GM23338 (cell line): Measurements from ENCODE around the gene TUB. TPM values are rescaled to one million over a fixed set of nuclear protein-coding genes. Genes with fewer than 3 reads are reported as not detected.

Source experiments
- ATAC-seq: fragments of 200-7000 bp; cut with Tn5 transposase; 3 replicates; pipeline ENCODE4 v1.9.1; 2020
- DNase-seq: peaks from one replicate; pipeline ENCODE4 v3.0.0-alpha.2; 2015; ENCODE audit warnings: low spot score
- H2AFZ ChIP-seq: fragments of 200-600 bp; sonication (generic); 2 replicates; pipeline ENCODE4 v1.8.0; 2016; ENCODE audit warnings: antibody characterized with exemption, mild to moderate bottlenecking, moderate library complexity
- H3F3A ChIP-seq: fragments of 200-600 bp; sonication (generic); replicated peaks from 2 replicates; pipeline ENCODE4 v1.8.0; 2017; ENCODE audit warnings: antibody characterized with exemption, mixed run types, low read depth
- H3K27ac ChIP-seq: fragments of 200-600 bp; sonication (generic); 2 replicates; pipeline ENCODE4 v1.6.1; 2016; ENCODE audit warnings: low read depth
- H3K27me3 ChIP-seq: fragments of 200-600 bp; sonication (generic); 2 replicates; pipeline ENCODE4 v1.8.0; 2016; ENCODE audit warnings: mild to moderate bottlenecking, mixed run types, moderate library complexity; ENCODE audit not compliant: insufficient read depth
- H3K36me3 ChIP-seq: fragments of 200-600 bp; sonication (generic); 2 replicates; pipeline ENCODE4 v1.8.0; 2016; ENCODE audit warnings: mild to moderate bottlenecking; ENCODE audit not compliant: insufficient read depth
- H3K4me1 ChIP-seq: fragments of 200-600 bp; sonication (generic); 2 replicates; pipeline ENCODE4 v1.8.0; 2016; ENCODE audit warnings: mild to moderate bottlenecking, moderate library complexity; ENCODE audit not compliant: insufficient read depth
- H3K4me2 ChIP-seq: fragments of 200-600 bp; sonication (generic); 2 replicates; pipeline ENCODE4 v1.7.1; 2017; ENCODE audit warnings: mixed run types
- H3K4me3 ChIP-seq: fragments of 200-600 bp; sonication (generic); 2 replicates; pipeline ENCODE4 v1.6.1; 2016; ENCODE audit warnings: mixed run types
- H3K79me2 ChIP-seq: fragments of 200-600 bp; sonication (generic); replicated peaks from 2 replicates; pipeline ENCODE4 v1.8.0; 2017; ENCODE audit warnings: mild to moderate bottlenecking; ENCODE audit not compliant: insufficient read depth
- H3K9me2 ChIP-seq: fragments of 200-600 bp; sonication (generic); 2 replicates; pipeline ENCODE4 v1.8.0; 2017; ENCODE audit not compliant: insufficient read depth
- H4K20me1 ChIP-seq: fragments of 200-600 bp; sonication (generic); replicated peaks from 2 replicates; pipeline ENCODE4 v1.8.0; 2017; ENCODE audit warnings: mild to moderate bottlenecking; ENCODE audit not compliant: insufficient read depth
- H3K27ac Mint-ChIP-seq: 2 replicates; pipeline ENCODE4 v1.8.0; 2020; ENCODE audit warnings: inconsistent platforms, mild to moderate bottlenecking, moderate library complexity, mixed read lengths
- H3K27me3 Mint-ChIP-seq: 3 replicates; pipeline ENCODE4 v1.8.0; 2022; ENCODE audit warnings: low read depth, mild to moderate bottlenecking, moderate library complexity, mixed read lengths, inconsistent platforms; ENCODE audit not compliant: insufficient read depth, poor library complexity
- H3K36me3 Mint-ChIP-seq: 3 replicates; pipeline ENCODE4 v1.8.0; 2021; ENCODE audit warnings: low read depth, mild to moderate bottlenecking, inconsistent platforms, moderate library complexity, mixed read lengths
- H3K4me1 Mint-ChIP-seq: 3 replicates; pipeline ENCODE4 v1.8.0; 2020; ENCODE audit warnings: mild to moderate bottlenecking, inconsistent platforms, mixed read lengths
- H3K4me3 Mint-ChIP-seq: 3 replicates; pipeline ENCODE4 v1.8.0; 2021; ENCODE audit warnings: moderate library complexity, mild to moderate bottlenecking, inconsistent platforms, mixed read lengths
- H3K9me3 Mint-ChIP-seq: 3 replicates; pipeline ENCODE4 v1.8.0; 2020; ENCODE audit warnings: moderate library complexity, mild to moderate bottlenecking, inconsistent platforms, mixed read lengths
- EZH2 ChIP-seq: fragments of 200-600 bp; sonication (generic); IDR thresholded peaks from one replicate; pipeline ENCODE4 v1.8.0; 2017; ENCODE audit warnings: antibody characterized with exemption, mild to moderate bottlenecking, low read depth; ENCODE audit not compliant: unreplicated experiment
- EZH2phosphoT487 ChIP-seq: fragments of 200-600 bp; sonication (generic); IDR thresholded peaks from one replicate; pipeline ENCODE4 v1.8.1; 2018; ENCODE audit warnings: antibody characterized with exemption; ENCODE audit not compliant: unreplicated experiment
- NANOG ChIP-seq: IDR thresholded peaks from 2 replicates; pipeline ENCODE4 v1.6.1; 2016; ENCODE audit warnings: antibody characterized with exemption, borderline replicate concordance
- POLR2AphosphoS5 ChIP-seq: IDR thresholded peaks from 2 replicates; pipeline ENCODE4 v1.6.1; 2016; ENCODE audit warnings: antibody characterized with exemption, low read depth
- REST ChIP-seq: IDR thresholded peaks from one replicate; pipeline ENCODE4 v1.6.1; 2018; ENCODE audit warnings: antibody characterized with exemption; ENCODE audit not compliant: unreplicated experiment
- ZNF114 ChIP-seq: fragments of 250-450 bp; sonication (Bioruptor Pico); IDR thresholded peaks from 2 replicates; pipeline ENCODE4 v1.5.0; 2020; ENCODE audit warnings: mild to moderate bottlenecking, moderate library complexity
- ZNF331 ChIP-seq: fragments of 250-450 bp; sonication (Bioruptor Pico); IDR thresholded peaks from 2 replicates; pipeline ENCODE4 v1.5.0; 2020; ENCODE audit warnings: low read depth, mild to moderate bottlenecking, moderate library complexity
- ZNF462 ChIP-seq: fragments of 250-450 bp; sonication (Bioruptor Pico); IDR thresholded peaks from 2 replicates; pipeline ENCODE4 v1.5.0; 2020; ENCODE audit warnings: mild to moderate bottlenecking, moderate library complexity
- polyA plus RNA-seq: library from polyadenylated mRNA; unstranded; fragments of >200 nt; fragmentation: Nextera tagmentation; extraction: Ambion mirVana; gene quantifications from 2 replicates; pipeline ENCODE4 v1.2.1, GENCODE V29; 2016
- total RNA-seq: library from RNA; depleted of rRNA; stranded (reverse); fragments of >200 nt; shearing (Covaris generic); gene quantifications from 2 replicates; pipeline ENCODE4 v1.2.3, GENCODE V29; 2014

The TUB gene
- total and polyA plus RNA-seq, 2 experiments from 2014 or later = 5.5 to 30.4 TPM

- no peak overlapping the region for H3K4me2 ChIP-seq
- H3K27ac ChIP-seq = no peak overlapping the region
- H3K27me3 ChIP-seq = no peaks in the 10 kb centered on the region
- H3K27me3 Mint-ChIP-seq = peaks cover 6% of the 10 kb centered on the region
- no peaks in the 10 kb centered on the region for H3K9me2 ChIP-seq
- no peak overlapping the region for H3K4me3 ChIP-seq
- ATAC-seq = no peak
- TF ChIP-seq NANOG (no peak), POLR2AphosphoS5 (no peak), EZH2phosphoT487 (no peak)
- no peak for DNase-seq
- H3K4me1 Mint-ChIP-seq = peaks cover 2% of the 10 kb centered on the region; the same call in 2 of the 3 replicates
- H2AFZ ChIP-seq = no peak overlapping the region
- H3F3A ChIP-seq = no peaks in the 10 kb centered on the region
- no peak overlapping the region for H3K27ac Mint-ChIP-seq
- H3K4me3 Mint-ChIP-seq = no peak overlapping the region
- no peaks in the 10 kb centered on the region for H4K20me1 ChIP-seq
- H3K4me1 ChIP-seq = no peaks in the 10 kb centered on the region
- no peaks in the 10 kb centered on the region for H3K79me2 ChIP-seq
- H3K9me3 Mint-ChIP-seq = no peaks in the 10 kb centered on the region
- H3K36me3 ChIP-seq = no peaks in the 10 kb centered on the region
- no peaks in the 10 kb centered on the region for H3K36me3 Mint-ChIP-seq
Measured at GRCh38 chr11:8039530-8040260, 41.3 kb upstream of the TUB start.

GRCh38 chr11:8040261-8040920 is 40.6 kb upstream of the TUB start:
- H3K79me2 ChIP-seq = no peaks in the 10 kb centered on the region
- H3K4me1 ChIP-seq = no peaks in the 10 kb centered on the region
- H3K4me2 ChIP-seq = no peak overlapping the region
- no peaks in the 10 kb centered on the region for H3K36me3 ChIP-seq
- H3K4me3 Mint-ChIP-seq = no peak overlapping the region
- no peak overlapping the region for H3K27ac Mint-ChIP-seq
- H3K4me1 Mint-ChIP-seq = peaks cover 2% of the 10 kb centered on the region; the same call in 2 of the 3 replicates
- ATAC-seq (no peak), DNase-seq (no peak)
- H4K20me1 ChIP-seq = no peaks in the 10 kb centered on the region
- no peak overlapping the region for H3K4me3 ChIP-seq
- H3K36me3 Mint-ChIP-seq = no peaks in the 10 kb centered on the region
- TF ChIP-seq EZH2 = no peak
- TF ChIP-seq ZNF331 (CRISPR knock-in tag) = no peak
- TF ChIP-seq ZNF462 (CRISPR knock-in tag) = no peak
- no peak for TF ChIP-seq REST
- TF ChIP-seq ZNF114 (CRISPR knock-in tag) = no peak
- H3K27me3 Mint-ChIP-seq = peaks cover 6% of the 10 kb centered on the region
- H2AFZ ChIP-seq = no peak overlapping the region
- no peaks in the 10 kb centered on the region for H3K9me3 Mint-ChIP-seq
- H3K27ac ChIP-seq = no peak overlapping the region
- no peaks in the 10 kb centered on the region for H3K9me2 ChIP-seq
- H3K27me3 ChIP-seq = no peaks in the 10 kb centered on the region
- no peaks in the 10 kb centered on the region for H3F3A ChIP-seq
